Activated CD8-positive, alpha-beta T cell treated with anti-CD3 and anti-CD28 coated beads for 36 hours (primary cell): ENCODE results near the gene EIF1. TPM values are rescaled to one million over a fixed set of nuclear protein-coding genes. Genes with fewer than 3 reads are reported as not detected.

Experiments
- ATAC-seq: fragments of 200-7000 bp; cut with Tn5 transposase; one replicate; pipeline ENCODE4 v1.10.0; 2021; ENCODE audit warnings: mild to moderate bottlenecking, moderate library complexity
- CTCF ChIA-PET: fragments of 350-600 bp; sonication (Branson Sonifier 250); formaldehyde crosslinking; loops from one replicate; lab custom pipeline; 2021; ENCODE audit warnings: antibody characterized with exemption; lab: Charles Lee
- POLR2A ChIA-PET: fragments of 350-600 bp; sonication (Branson Sonifier 250); formaldehyde crosslinking; loops from one replicate; lab custom pipeline; 2021; ENCODE audit warnings: antibody characterized with exemption; lab: Charles Lee
- DNase-seq: peaks from one replicate; pipeline ENCODE4 v3.0.0-alpha.2; 2020
- H3K27ac Mint-ChIP-seq: one replicate; pipeline ENCODE4 v1.8.0; 2021; ENCODE audit warnings: mild to moderate bottlenecking, mixed read lengths
- H3K27me3 Mint-ChIP-seq: one replicate; pipeline ENCODE4 v1.8.0; 2021; ENCODE audit warnings: mixed read lengths
- H3K36me3 Mint-ChIP-seq: one replicate; pipeline ENCODE4 v1.8.0; 2021; ENCODE audit warnings: low read depth, mixed read lengths
- H3K4me1 Mint-ChIP-seq: one replicate; pipeline ENCODE4 v1.8.0; 2021; ENCODE audit warnings: low read depth, mixed read lengths
- H3K4me3 Mint-ChIP-seq: one replicate; pipeline ENCODE4 v1.8.0; 2021; ENCODE audit warnings: mild to moderate bottlenecking, moderate library complexity, mixed read lengths
- H3K9me3 Mint-ChIP-seq: one replicate; pipeline ENCODE4 v1.8.0; 2021; ENCODE audit warnings: mixed read lengths
- CTCF ChIP-seq: fragments of 200-600 bp; IDR thresholded peaks from one replicate; pipeline ENCODE4 v1.8.0; 2022; ENCODE audit warnings: antibody characterized with exemption, mild to moderate bottlenecking
- intact Hi-C: fragments of 100-400 bp; cut with micrococcal nuclease; formaldehyde crosslinking; loops from one replicate; pipeline ENCODE4 v1.10.0; 2022
- total RNA-seq, 2 experiments: library from RNA; stranded (reverse); gene quantifications; one replicate each; pipeline ENCODE4 v1.2.3, GENCODE V29; 2021

The EIF1 gene
- total RNA-seq, 2 experiments from 2014 or later = 924 to 930 TPM

DNA sequence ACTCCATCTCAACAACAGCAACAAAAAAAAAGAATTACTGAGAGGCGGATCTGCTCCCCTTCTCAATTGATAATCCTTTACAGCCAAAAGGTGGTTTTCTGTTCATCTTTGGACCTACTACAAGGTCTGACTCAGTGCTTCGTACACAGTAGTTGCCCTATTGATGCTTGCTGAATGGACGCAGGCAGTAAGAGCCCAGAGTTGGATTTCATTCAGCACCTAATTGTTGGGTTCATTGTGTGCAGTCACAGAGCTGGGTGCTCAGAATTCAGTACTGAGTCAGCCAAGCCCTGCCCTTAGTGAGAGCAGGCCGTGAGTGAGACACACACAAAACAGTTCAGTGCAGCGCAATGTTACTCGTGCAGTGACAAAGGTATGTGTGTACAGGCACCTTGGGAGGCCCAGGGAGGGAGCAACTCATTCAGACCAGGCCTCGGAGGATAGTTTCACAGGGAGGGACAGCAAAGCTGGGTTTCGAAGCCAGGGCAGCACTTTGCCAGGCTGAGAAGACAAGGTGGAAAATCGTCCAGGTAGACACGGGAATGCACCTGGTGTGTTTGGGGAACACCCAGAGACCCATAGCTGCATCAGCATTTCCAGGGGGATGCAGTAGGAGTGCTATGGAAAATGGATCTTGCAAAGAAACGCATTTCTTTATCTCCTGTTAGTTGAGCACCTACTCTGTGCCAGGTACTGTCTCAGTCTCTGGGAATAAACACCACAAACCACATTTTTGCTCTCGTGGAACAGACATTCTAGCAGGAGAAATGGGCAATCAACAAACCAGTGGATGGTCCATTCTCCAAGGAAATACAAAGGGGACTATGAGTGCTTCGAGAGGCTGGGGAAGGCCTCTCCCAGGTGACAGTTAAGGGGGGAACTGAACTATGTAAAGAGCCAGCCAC is 46.2 kb upstream of the EIF1 start:
- TF ChIP-seq CTCF = no peak
- ChIA-PET CTCF (interaction anchor here (1.2 to 15.9 kb wide), 2 partner anchors 22 to 94 kb away, joined by 4 to 435 read pairs; no protein-coding TSS in a partner anchor), POLR2A (no interaction called here)
- ATAC-seq (no peak), DNase-seq (no peak)
- Mint-ChIP-seq H3K4me3 (no peak overlapping the region), H3K4me1 (no peaks in the 10 kb centered on the region), H3K36me3 (no peaks in the 10 kb centered on the region), H3K27ac (no peak overlapping the region), H3K27me3 (no peaks in the 10 kb centered on the region), H3K9me3 (no peaks in the 10 kb centered on the region)
- intact Hi-C loops = no loop called here

DNA sequence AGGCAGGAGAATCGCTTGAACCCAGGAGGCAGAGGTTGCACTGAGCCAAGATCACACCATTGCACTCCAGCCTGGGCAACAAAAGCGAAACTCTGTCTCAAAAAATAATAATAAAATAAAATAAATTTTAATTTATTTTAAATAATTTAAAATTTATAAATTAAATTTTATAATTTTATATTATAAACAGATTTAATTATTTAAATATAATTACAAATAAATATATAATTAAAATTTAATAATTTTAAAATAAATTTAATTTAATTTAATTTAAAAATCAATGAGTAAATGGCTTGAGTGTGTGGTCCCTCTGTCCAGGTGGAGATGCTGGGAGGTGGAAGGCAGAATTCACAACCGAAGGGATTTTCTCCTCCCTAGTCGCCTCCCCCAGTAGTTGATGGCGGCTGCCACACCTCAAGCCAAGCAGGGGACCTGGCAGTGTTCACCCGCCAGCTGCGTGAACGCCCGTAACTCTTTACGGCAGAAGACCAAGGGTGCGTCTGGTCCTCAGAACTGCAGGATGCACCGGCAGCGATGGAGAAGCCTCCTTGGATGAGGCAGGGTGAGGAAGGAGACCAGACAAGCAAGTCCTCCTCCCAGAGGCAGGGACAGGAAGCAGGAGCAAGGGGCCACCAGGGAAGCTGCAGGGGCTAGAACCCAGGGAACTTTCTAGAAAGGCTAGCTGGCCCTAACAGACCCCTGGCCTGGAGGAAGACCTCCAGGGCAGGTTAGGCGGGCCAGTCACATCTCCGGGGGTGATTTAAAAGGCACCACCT is 41.5 kb upstream of the EIF1 start:
- Mint-ChIP-seq H3K4me3 (no peak overlapping the region), H3K27ac (no peak overlapping the region), H3K36me3 (no peaks in the 10 kb centered on the region), H3K4me1 (peaks cover 7% of the 10 kb centered on the region), H3K27me3 (peaks cover 3% of the 10 kb centered on the region), H3K9me3 (no peaks in the 10 kb centered on the region)
- intact Hi-C loops = no loop called here
- no peak for ATAC-seq
- ChIA-PET CTCF (interaction anchor here (1.1 to 15.9 kb wide), 19 partner anchors 11 to 828 kb away, joined by 3 to 435 read pairs (median 8); partner anchors contain the start of genes KRT19, KRT36 and P3H4), POLR2A (interaction anchor here (2.6 to 3.3 kb wide), 2 partner anchors 42 to 98 kb away, joined by 14 to 16 read pairs; partner anchors contain the start of gene EIF1)
- TF ChIP-seq CTCF = no peak
- DNase-seq = no peak

- POLR2A ChIA-PET = interaction anchor here (1.1 to 3.3 kb wide), 4 partner anchors 15 to 99 kb away, joined by 4 to 16 read pairs (median 9); partner anchors contain the start of gene EIF1
Observed at GRCh38 chr17:41647940-41648410, 40.7 kb upstream of the EIF1 start.

More at GRCh38 chr17:41647940-41648410, 40.7 kb upstream of the EIF1 start:
- Mint-ChIP-seq H3K36me3 (no peaks in the 10 kb centered on the region), H3K27me3 (peaks cover 3% of the 10 kb centered on the region), H3K9me3 (no peaks in the 10 kb centered on the region), H3K27ac (no peak overlapping the region), H3K4me3 (peak overlapping the region; percentile 43), H3K4me1 (peaks cover 7% of the 10 kb centered on the region)
- ATAC-seq (peak; percentile 80), DNase-seq (peak; percentile 93)
- intact Hi-C loops = loop anchor here (1.0 kb wide), 1 partner anchor 99 kb away; no protein-coding TSS in a partner anchor
- peak; percentile 49 for TF ChIP-seq CTCF
- CTCF ChIA-PET = interaction anchor here (0.7 to 15.9 kb wide), 54 partner anchors 10 to 1023 kb away, joined by 3 to 435 read pairs (median 4); partner anchors contain the start of genes KLHL11, KRT15, KRT17 and KRT19
